Right renal pelvis (tissue), 4 donors: ENCODE measurements around the gene DDX1. TPM values are rescaled to one million over a fixed set of nuclear protein-coding genes. Genes with fewer than 3 reads are reported as not detected.

ENCODE experiments used
- DNase-seq, 4 donors: peaks; one replicate each; pipeline ENCODE4 v3.0.0-alpha.2; 2013; ENCODE audit warnings: low read depth in 4 of 4, low spot score in 3 of 4, missing footprints in 1 of 4
- polyA plus RNA-seq, 4 donors: library from polyadenylated mRNA; unstranded; fragments of 120-200 nt; gene quantifications; one replicate each; pipeline ENCODE4 v1.2.1, GENCODE V29; 2013; ENCODE audit not compliant: insufficient read length in 4 of 4

DDX1 gene
- polyA plus RNA-seq, 4 donors: 167 to 190 (median 173) TPM

DNA sequence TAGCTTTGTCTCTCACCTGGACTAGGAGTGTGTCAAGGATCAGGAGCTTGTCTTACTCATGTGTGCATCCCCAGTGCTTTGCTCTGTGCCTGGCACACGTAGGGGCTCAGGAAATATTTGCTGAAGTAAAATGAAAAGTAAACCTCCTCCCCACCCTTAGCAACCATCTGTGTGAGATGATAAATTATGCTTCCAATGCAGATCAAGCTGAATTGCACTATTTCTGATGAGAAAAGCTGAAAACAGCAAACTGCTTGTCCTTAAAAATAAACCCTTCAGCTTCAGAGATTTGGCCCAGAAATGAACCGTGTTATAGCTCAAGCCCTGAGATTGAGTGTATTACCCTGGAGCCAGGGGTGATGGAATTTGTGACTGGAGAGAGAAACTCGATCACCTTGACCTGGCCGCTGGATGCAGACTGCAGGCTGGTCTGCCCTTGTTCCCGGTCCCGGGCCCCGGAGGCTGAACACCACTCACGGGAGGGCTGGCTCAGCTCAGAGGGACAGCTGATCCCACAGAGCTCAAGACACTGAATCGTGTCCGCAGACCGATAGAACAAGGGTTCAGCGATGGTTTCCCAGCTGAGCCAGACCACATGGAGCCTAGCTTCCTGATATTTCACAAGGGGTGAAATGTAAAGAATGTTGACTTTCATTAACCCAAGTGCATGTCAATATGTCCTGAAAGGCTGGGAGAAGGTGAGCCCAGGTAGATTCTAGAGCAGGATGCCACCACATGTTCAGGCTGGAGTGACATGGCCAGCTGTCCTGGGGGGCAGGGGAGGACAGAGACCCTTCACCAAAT is 50.5 kb downstream of the DDX1 start:
- DNase-seq: no peak

DNA sequence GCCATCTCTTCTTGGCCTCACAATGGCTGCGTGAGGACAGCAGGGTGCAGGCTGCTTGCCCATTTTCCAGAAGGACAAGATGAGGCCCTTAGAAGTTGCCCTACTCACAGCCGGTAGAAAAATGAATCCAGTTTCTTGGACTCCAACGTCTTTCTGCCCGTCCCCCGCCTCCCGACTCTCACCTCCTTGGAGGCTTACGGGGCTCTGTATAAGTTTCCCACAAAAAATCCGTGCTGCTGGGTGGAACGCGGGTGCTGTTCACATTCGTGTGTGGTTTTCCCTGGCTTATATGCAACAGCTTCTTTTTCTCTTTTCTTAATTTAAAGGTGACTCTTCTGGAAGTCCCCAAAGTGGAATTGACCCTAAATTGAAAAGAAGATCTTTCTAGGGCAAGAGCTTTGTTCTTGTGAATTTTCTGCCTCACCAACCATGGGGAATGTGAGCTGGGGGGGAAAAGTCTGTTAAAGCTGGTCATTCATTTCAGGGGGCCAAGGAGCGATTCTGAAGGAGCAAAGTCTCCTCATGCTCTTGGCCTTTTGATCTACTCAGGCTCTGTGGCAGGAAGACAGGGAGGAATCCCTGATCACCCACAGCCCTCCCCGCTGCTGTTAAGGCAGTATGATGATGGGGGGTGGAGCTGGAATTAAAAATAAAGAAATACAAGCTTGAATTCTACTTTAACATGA is 51.3 kb downstream of the DDX1 start:
- DNase-seq: no peak

DNA sequence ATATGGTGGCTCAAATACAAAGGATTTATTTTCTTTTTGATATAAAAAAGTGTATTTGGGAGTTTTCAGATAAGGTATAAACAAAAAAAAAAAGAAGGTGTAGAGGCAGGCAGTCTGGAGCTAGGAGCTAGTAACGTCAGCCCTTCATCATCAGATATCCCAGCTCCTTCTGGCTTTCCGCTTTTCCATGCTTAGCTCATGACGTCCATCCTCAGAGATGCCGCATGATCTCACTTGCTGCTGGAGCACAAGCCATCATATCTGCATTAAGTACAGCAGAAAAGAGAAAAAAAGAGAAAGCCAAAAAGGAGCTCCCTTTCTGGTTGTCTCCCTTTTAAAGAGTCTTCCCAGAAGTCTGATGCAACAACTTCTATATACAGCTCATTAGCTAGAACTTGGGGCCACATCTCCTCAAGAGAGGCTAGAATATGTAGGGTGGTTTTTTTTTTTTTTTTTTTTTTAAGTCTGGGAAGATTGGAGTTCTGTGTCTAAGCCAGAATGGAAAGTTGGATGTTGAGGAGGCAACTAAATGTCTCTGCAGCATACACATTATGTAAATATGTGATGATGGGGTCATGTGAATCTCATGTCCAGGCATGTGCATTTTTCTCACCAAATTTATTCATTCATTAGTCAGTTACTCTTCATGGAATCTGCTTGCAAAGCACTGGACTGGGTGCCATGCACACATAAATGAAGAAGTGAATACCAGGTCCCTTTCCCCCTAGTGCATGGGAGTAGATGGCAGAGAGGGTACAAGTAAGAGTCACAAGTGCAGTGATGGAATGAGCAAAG is 52.3 kb downstream of the DDX1 start:
- no peak for DNase-seq

DNA sequence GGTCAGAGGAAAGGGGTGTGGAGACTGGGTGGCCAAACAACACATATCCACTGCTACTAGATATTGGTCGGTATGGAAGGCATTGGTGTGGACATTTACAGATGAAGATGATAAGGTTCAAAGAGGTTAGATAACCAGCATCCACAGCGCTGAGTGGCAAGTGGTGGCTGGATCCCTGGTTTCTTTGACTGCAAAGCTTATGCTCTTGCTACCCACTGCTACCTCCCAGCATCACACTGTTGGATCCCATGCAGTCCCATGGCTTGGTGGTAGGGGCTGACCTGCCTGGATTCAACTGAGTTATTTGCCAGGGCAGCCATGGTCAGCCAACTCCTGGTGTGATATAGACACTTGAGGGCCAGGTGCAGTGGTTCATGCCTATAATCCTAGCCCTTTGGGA is 53.6 kb downstream of the DDX1 start:
- DNase-seq: no peak

DNA sequence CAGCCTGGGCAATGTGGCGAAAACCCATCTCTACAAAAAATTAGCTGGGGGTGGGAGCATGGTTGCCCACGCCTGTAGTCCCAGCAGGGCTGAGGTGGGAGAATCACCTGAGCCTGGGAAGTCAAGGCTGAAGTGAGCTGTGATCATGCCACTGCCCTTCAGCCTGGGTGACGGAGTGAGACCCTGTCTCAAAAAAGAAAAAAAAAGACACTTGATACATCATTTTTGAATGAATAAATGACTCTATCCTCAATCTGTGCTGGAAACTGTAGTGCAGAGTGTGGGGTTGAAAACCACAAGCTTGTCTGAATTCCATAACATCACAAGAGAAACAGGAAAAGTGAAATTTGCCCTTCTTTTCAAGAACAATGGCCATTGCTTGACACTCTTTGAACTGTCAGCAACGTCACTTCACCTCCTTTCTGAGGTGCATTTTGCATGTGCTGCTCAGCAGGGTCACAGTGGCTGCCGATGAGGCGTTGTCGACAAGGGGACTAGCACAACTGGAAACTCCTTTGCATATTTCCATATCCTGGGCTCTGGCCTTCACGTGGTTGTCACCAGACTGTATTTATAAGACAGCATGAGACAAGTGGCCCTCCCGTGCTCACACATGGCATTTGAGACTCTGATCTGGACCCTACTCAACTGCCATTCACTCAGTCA is 54.2 kb downstream of the DDX1 start:
- no peak for DNase-seq

DNA sequence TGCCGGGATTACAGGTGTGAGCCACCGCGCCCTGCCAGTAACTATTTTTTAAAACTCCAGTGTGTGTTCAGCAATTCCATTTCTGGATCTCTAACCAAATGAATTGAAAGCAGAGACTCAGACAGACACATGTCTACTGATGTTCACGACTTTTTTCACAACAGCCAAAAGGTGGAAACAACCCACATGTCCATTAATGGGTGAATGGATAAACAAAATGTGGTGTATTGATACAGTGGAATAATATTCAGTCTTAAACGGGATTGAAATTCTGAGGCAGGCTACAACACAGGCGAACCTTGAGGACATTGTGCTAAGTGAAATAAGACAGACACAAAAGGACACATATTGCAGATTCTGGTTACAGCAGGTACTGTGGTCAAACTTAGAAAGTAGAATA is 55.0 kb downstream of the DDX1 start:
- no peak for DNase-seq

DNA sequence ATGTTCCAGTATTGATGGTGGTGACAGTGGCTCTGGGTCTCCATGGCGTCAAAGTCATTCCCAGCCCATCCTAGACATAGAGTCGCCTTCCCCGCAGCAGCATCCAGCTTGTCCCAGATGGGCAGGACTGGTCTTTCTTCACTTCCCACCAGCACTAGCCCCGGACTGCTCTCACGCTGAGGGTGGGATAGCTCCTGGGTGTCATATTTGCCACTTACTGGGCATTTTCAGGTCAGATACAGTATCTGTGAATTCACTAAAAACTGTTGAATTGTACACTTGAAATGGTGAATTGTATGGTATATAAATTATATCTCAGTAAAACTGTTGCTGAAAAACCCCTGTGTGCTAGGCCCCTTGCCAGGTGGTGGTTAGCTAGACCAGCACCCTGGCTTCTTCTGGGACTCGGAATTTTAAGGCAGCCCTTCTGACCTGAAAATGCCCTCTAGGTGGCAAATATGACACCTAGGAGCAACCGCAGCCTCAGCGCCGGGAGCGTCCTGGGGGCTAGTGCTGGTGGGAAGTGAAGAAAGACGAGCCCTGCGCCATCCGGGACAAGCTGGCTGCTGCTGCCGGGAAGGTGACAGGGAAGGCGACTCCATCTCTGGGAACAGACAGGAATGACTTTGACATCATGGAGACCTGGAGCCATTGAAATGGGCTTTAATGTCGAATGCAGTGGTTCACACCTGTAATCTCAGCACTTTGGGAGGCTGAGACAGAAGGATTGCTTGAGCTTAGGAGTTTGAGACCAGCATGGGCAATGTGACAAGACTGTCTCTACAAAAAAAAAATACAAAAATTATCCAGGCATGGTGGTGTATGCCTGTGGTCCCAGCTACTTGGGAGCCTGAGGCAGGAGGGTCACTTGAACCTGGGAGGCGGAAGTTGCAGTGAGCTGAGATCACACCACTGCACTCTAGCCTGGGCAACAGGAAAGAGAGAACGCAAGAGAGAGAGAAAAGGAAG is 56.2 kb downstream of the DDX1 start:
- DNase-seq: no peak

DNA sequence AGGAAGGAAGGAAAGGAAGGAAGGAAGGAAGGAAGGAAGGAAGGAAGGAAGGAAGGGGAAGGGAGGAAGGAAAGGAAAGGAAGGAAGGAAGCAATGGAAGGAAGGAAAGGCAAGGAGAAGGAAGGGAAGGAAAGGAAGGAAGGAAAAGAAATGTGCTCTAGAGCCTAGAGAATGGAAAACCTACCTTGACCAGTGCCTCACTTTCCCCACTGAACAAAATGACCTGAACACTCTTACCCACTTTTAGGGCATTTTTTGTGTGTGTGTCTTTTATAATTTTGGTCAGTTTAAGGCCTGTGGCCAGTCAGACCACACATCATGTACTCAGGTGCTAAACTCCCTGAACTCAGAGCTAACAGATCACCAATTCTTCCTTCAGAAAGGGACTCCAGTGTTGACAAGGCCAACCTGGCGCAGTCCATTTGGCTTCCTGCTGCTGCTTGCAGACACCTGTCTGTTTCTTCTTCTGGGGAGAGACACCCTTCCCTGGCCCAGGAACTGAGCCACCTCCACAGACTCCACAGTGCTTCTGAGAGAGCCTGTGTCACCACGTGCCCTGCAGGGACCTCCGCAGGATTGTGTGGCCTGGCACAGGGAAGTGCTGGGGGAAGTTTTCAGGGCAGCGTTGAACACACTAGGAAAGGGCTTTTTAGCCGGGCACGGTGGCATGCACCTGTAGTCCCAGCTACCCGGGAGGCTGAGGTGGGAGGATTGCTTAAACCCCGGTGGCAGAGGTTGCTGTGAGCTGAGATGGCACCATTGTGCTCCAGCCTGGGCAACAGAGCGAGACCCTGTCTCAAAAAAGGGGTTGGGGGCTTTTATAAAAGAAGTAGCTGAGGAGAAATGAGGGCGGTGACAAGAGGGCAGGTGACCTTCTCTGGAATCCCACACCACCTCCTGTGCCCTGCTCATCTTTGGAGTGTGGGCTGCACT is 57.2 kb downstream of the DDX1 start:
- DNase-seq: no peak

DNA sequence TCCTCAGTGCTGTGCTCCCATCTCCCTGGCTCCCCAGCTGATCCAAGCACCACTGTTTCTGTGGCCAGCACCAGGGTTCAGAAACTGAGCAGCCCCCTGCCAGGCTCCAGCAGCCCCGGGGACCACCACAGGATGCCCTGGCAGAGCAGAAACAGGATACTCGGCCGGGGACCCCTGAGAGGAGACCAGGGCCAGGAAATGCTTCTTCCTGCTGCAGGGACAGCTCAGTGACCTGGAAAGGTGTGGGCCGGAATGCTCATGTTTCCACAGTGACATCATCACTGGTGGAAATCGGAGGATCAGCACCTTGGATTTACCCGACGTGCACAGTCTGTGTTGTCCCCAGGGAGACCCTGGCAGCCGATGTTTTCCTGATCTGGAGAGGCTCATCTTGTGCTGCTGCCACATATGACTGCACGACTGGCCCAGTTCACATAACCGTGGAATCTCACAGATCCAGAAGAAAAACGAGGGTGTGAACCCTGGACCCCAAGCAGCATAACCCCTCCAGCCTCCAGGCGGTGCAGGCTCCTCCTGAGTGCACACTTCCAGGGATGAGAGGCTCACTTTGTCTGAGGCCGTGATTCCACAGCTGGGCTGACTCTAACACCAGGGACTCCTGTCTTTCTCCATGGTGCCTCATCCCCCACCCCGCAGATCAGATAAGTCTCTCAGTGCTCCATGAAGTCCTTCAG is 58.0 kb downstream of the DDX1 start:
- no peak for DNase-seq

DNA sequence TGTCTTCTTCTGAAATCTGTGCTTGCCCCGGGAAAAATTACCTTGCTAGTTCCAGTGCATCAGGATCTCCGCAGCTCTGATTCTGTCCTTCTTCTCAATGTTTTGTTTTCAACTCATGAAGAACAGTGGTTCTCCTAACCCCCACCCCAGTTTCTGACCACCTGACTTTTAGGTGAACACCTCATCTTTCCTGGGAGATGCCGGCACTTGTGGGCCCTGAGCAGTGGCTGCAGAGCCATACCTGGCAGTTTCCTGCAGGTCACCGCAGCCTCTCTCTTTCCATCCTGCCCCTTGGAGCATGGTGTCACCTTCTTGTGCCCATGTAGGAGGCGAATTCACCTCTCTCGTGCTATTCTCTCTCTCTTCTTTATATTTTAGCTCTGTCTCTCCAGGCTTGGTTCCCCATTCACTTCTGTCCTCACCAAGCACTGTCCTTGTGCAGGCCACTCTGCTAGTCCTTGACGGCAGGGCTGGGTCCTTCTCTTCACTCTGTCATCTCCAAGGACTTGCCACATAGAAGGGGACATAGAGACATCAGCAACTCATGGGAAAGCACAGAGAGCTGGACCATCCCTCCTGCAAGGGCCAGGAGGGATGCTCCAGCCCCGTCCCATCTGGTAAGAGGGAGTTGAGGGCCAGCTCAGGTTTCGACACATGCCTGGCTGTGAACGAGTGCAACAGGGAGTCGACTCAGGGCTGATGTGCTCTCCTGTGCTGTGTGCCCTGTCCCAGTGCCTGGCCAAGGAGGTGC is 59.1 kb downstream of the DDX1 start:
- DNase-seq: no peak

DNA sequence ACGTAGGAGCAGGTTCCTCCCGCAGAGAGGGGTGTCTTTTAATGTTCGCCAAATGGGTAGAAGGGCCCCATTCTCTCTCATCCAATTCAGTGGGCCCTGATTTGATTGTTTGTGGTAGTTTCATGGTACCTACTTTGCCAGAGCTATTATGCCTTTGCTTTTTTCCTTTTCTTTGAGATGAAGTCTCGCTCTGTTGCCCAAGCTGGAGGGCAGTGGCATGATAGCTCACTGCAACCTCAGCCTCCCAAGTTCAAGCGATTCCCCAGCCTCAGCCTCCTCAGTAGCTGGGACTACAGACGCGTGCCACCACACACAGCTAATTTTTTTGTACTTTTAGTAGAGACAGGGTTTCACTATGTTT is 59.7 kb downstream of the DDX1 start:
- DNase-seq: no peak

DNA sequence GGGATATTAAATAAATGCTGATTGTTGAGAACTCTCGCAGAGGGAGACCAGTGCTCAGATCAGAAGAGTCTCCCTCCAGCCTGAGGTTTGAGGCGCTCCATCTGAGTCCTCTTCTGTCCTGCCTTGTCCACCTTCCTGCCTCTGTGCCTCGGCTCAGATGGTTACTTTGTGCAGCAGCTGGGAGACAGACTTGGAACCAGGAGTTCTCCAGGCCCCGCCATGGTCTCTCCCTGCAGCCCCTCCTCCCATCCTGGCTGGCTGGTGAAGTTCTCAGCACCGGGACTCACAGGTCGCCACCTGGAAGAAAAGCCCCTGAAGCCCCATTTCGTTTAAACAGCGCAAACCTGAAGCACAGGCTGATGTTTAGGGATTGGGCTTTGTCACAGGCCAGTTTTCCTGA is 60.6 kb downstream of the DDX1 start:
- DNase-seq: no peak

DNA sequence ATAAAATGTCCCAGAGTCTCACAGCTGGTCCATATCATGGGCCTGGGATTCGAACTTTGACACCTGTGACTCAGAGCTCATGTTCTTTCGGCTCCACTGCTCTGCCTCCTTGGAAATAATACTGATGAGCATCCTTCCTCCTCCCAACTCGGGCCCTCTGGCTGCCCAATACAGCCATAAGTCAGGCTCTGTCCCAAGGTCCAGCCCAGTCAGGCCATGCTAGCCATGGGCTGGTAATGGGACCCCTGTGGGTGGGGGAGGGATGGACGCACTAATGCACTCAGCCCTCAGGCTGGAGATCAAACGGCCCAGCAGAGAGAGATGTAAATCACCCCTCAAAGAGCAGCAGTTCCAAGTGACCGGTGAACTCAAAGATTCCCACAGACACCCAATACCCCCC is 61.1 kb downstream of the DDX1 start:
- DNase-seq: no peak

DNA sequence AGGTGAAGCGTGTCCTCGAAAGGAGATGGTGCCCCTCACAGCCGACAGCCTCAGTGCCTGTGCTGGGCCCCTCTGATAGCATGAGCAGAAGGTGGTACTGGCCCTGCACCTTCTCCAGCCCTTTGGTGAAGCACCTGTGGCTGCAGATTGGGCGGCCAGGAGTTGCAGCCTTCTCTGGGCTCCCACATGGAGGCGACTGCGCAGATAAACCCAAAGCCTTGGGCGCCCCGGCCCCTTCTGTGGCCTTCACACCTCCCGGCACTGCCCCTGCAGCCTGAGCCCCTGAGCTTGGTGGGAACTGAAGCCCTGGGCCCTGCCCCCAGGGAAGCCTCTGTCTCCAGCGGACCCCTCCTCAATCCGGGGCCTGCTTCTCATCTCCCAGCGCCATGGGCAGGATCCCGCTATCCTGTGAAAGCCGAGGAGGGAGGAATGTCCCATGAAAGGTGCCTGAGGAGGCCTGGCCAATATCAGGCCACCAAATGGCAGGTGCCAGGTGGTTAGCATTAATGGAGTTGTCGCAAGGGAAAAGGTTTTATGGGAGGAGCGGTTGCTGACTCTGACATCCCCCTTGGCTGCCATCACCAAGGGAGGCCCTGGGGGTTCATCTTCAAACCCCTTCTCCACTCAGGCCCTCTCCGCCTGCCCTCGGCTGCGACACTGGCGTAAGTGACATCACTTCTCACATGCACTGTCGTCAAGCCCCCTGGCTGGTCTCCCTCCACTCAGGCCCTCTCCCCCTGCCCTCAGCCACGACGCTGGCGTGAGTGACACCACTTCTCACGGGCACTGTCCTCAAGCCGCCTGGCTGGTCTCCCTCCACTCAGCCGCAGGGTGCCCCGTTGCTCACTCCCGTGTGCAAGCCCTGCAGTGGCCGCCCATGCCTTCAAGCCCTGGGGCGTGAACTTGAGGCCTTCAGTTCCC is 62.4 kb downstream of the DDX1 start:
- no peak for DNase-seq

DNA sequence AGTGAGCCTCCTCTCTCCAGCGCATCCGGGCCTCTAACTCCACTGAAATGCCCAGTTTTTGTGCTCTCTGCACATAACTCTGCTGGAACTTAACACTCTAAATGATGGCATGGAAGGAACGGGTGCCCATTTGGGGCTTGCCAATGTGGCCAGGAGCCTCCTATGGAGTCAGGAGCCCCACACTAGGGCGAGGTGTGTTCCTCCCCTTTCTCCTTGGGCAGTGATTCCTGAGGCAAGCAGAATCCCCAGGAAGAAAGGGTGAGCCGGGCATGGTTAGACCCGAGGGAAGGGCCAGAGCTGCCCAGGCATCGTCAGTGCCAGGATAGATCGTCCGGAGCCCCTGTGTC is 63.0 kb downstream of the DDX1 start:
- no peak for DNase-seq

DNA sequence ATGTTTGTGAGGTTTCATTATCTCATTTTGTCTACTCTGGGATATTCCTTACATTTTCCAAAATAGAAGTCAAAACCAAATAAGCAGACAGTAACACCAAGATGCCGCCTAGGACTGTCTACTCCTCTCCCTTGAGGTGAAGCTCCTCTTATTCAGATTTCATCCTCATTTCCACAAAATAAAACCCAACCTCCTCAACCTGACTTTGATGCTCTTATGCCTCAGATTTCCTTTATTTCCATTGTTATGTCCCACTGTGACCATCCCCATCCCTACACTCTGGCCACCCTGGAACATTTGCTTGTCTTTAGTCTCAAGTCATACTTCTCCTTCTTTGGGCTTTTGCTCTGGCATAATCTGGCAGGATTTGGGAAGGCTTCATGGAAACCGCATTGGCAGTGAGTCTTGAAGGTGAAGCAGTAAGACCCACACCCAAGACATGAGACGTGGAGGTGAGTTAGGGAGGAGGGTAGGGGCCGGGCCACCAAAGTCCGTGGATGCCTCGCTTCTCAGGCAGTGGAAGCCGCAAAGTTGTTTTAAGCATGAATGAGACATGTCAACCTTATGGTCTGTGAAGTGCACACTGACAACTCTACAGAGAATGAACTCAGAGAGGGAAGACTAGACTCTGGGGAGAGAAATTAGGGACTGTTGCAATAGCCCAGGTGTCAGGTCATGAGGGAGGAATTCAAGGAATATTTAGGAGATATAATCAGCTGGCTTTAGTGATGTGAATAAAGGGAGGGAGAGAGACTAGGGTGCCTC is 63.6 kb downstream of the DDX1 start:
- DNase-seq: no peak
